Effector memory CD8-positive, alpha-beta T cell (primary cell): ENCODE results near the gene INO80B.

Experiments used
- ATAC-seq: fragments of 150-1000 bp; cut with Tn5 transposase; replicated peaks from 2 replicates; pipeline ENCODE4 v1.10.0; 2021; ENCODE audit warnings: mild to moderate bottlenecking, moderate library complexity
- DNase-seq, 3 experiments: peaks; one replicate each; pipeline ENCODE4 v3.0.0; 2021
- H3K27ac Mint-ChIP-seq, 2 donors: one replicate each; pipeline ENCODE4 v1.8.0; 2022; ENCODE audit warnings: mild to moderate bottlenecking in 2 of 2, mixed read lengths in 2 of 2, moderate library complexity in 2 of 2
- H3K27me3 Mint-ChIP-seq, 2 donors: one replicate each; pipeline ENCODE4 v1.8.0; 2022; ENCODE audit warnings: mixed read lengths in 2 of 2
- H3K36me3 Mint-ChIP-seq: one replicate; pipeline ENCODE4 v1.8.0; 2022; ENCODE audit warnings: mild to moderate bottlenecking, moderate library complexity, mixed read lengths; ENCODE audit not compliant: insufficient read depth
- H3K4me1 Mint-ChIP-seq, 2 donors: one replicate each; pipeline ENCODE4 v1.8.0; 2022; ENCODE audit warnings: low read depth in 2 of 2, mixed read lengths in 2 of 2
- H3K4me3 Mint-ChIP-seq, 2 donors: one replicate each; pipeline ENCODE4 v1.8.0; 2022; ENCODE audit warnings: mild to moderate bottlenecking in 2 of 2, mixed read lengths in 2 of 2, moderate library complexity in 2 of 2
- H3K9me3 Mint-ChIP-seq, 2 donors: one replicate each; pipeline ENCODE4 v1.8.0; 2022; ENCODE audit warnings: mixed read lengths in 2 of 2
- total RNA-seq, 9 experiments: gene quantifications; one replicate each; lab custom pipeline; 2026; lab: John Stamatoyannopoulos, UW

The INO80B gene
- 0.45 to 3.4 (median 1.5) reads per million in 9 experiments for total RNA-seq

DNA sequence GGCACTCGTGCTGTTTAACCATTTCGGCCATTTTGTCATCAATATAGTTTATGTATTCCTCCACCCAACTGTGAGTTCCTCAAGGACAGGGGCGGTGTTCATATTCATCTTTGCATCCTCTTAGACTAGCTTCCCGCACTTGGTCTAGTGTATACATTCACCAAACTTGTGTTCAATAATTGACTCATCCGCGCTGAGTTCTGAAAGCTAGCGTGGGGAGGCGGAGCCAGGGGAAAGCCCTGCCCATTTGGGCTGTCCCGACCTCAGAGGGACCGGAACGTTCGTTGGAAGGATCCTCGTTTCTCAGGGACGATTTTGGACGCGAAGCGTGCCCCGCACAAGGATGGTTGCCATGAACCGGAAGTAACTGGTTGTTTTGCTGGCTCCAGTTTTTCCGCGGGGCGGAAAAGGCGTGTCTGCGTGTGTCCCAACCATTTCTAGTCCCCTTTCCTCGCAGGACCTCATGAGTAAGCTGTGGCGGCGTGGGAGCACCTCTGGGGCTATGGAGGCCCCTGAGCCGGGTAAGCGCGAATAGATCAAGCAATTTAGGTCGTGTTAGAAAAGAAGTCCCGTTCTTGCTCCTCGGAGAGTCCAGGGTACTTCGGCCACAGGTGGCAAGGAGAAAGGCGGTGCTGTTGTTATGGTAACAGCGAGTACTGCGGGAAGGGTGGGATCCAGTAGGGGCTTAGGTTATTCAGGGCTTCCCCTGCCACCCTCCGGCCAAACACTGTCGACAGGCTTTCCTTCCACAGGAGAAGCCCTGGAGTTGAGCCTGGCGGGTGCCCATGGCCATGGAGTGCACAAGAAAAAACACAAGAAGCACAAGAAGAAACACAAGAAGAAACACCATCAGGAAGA lies at the start of gene INO80B:
TSS of gene INO80B (plus strand) at position 434 of the 858 bp plus-strand sequence. CDS start at position 464, 30 bp downstream.
- peak; percentile 97 to 99 (median 97) for DNase-seq
- Mint-ChIP-seq H3K9me3 (no peaks in the 10 kb centered on the region), H3K27me3 (no peaks in the 10 kb centered on the region), H3K4me3 (peak within 1 kb of the TSS; percentile 96 to 98), H3K36me3 (peaks cover 44% of the 10 kb centered on the region), H3K27ac (peak within 1 kb of the TSS; percentile 94 to 100), H3K4me1 (peaks cover 50 to 56% of the 10 kb centered on the region in 2 donors)
- peak; percentile 37 for ATAC-seq

GRCh38 chr2:74406035-74406434 lies 48.9 kb upstream of the INO80B start:
- Mint-ChIP-seq H3K27ac (no peak overlapping the region), H3K9me3 (no peaks in the 10 kb centered on the region), H3K4me3 (no peak overlapping the region), H3K36me3 (no peaks in the 10 kb centered on the region), H3K27me3 (peaks cover 18 to 33% of the 10 kb centered on the region in 2 donors), H3K4me1 (no peaks in the 10 kb centered on the region)
- DNase-seq (no peak), ATAC-seq (no peak)

GRCh38 chr2:74407682-74408081 lies 47.2 kb upstream of the INO80B start:
- Mint-ChIP-seq H3K27ac (no peak overlapping the region), H3K27me3 (peaks cover 10 to 49% of the 10 kb centered on the region in 2 donors), H3K9me3 (no peaks in the 10 kb centered on the region), H3K4me1 (no peaks in the 10 kb centered on the region), H3K36me3 (no peaks in the 10 kb centered on the region), H3K4me3 (no peak overlapping the region)
- ATAC-seq (no peak), DNase-seq (no peak)

GRCh38 chr2:74413001-74413698 lies 41.7 kb upstream of the INO80B start:
- Mint-ChIP-seq H3K27ac (no peak overlapping the region), H3K9me3 (no peaks in the 10 kb centered on the region), H3K36me3 (no peaks in the 10 kb centered on the region), H3K27me3 (peaks cover 18 to 62% of the 10 kb centered on the region in 2 donors), H3K4me3 (no peak overlapping the region), H3K4me1 (peaks cover 0 to 5% of the 10 kb centered on the region in 2 donors)
- ATAC-seq (no peak), DNase-seq (no peak)

DNA sequence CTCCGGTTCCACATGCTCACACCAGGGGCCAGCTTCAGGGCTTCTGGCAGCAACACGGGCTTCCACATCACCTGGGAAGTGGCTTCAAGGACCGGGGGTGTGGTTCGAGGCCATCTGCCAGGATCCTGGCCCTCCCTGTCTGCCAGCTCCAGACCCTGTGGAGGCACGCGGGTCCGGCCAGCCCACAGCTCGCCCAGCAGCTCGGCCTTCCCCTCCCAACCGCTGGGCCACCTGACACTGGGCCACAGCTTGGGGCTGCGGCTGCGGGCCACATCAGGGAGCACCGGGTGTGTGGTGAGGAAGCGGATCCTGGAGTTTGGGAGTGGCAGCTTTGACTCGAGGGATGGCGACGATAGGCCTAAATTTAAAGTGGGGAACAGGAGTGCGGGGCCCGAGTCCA lies 40.4 kb upstream of the INO80B start:
- DNase-seq (no peak), ATAC-seq (no peak)
- H3K36me3 Mint-ChIP-seq = no peaks in the 10 kb centered on the region
- H3K27me3 Mint-ChIP-seq = peaks cover 14 to 49% of the 10 kb centered on the region in 2 donors
- H3K9me3 Mint-ChIP-seq = no peaks in the 10 kb centered on the region
- H3K27ac Mint-ChIP-seq = no peak overlapping the region
- peak overlapping the region in 1 of 2 donors; percentile 60 for H3K4me3 Mint-ChIP-seq
- peaks cover 0 to 5% of the 10 kb centered on the region in 2 donors for H3K4me1 Mint-ChIP-seq

DNA sequence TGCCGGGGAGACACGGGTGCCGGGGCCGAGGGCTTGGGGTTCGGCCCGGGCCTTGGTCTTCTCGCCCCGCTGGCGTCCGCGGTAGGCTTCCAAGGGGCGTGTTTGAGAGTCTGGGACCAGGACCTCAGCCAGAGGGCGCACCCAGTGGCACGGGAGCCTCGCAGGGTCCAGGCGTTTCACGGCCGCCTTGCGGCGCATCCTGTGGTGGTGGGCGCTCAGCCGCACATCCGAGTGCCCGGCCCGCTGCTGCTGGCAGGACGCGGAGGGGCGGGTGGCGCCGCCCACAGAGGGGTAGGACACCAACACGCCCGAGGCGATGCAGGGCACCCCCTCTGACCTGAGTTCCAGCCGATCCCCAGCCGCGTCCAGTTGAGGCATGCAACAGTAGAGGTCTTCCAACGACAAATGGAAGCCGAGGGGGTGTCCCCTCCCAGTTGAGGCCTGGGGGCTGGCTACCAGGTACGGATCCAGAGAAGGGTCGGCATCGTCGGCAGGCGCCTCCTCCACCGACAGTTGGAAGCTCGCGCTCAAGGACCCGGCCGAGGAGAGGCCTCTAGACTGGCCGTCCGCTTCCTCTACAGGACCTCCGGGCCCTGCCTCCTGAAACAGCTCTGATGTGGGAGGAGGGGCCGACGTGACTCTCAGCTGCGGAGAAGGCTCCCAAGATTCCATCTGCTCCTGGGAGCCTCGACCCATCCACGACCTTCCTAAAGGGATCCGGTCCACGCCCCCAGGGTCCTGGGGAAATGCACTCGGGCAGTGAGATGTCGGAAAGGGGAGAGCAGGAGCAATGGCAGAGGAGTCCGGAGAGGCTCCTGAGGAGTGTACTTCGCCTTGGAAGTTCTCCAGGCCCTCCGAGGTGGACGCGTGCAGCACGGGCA lies 39.8 kb upstream of the INO80B start:
- Mint-ChIP-seq H3K27me3 (peaks cover 14 to 44% of the 10 kb centered on the region in 2 donors), H3K4me1 (peaks cover 0 to 5% of the 10 kb centered on the region in 2 donors), H3K27ac (no peak overlapping the region), H3K4me3 (peak overlapping the region in 1 of 2 donors; percentile 60), H3K9me3 (no peaks in the 10 kb centered on the region), H3K36me3 (no peaks in the 10 kb centered on the region)
- ATAC-seq = peak; percentile 60
- no peak for DNase-seq

- H3K36me3 Mint-ChIP-seq = no peaks in the 10 kb centered on the region
- peaks cover 12 to 40% of the 10 kb centered on the region in 2 donors for H3K27me3 Mint-ChIP-seq
- no peak for DNase-seq
- ATAC-seq = no peak
- H3K9me3 Mint-ChIP-seq = no peaks in the 10 kb centered on the region
- H3K4me1 Mint-ChIP-seq = peaks cover under 1 to 5% of the 10 kb centered on the region in 2 donors
- peak overlapping the region in 1 of 2 donors; percentile 60 for H3K4me3 Mint-ChIP-seq
- H3K27ac Mint-ChIP-seq = no peak overlapping the region
Observed at GRCh38 chr2:74415762-74416395, 39.0 kb upstream of the INO80B start.

- no peak for DNase-seq
- Mint-ChIP-seq H3K27me3 (peaks cover 10 to 31% of the 10 kb centered on the region in 2 donors), H3K9me3 (no peaks in the 10 kb centered on the region), H3K4me3 (no peak overlapping the region), H3K4me1 (peaks cover 7 to 10% of the 10 kb centered on the region in 2 donors), H3K36me3 (peaks cover 8% of the 10 kb centered on the region), H3K27ac (no peak overlapping the region)
- ATAC-seq = no peak
Observed at GRCh38 chr2:74416778-74417177, 38.1 kb upstream of the INO80B start.

- DNase-seq (no peak), ATAC-seq (no peak)
- Mint-ChIP-seq H3K4me3 (no peak overlapping the region), H3K4me1 (peaks cover 11 to 14% of the 10 kb centered on the region in 2 donors), H3K27me3 (peaks cover 10 to 27% of the 10 kb centered on the region in 2 donors), H3K9me3 (no peaks in the 10 kb centered on the region), H3K27ac (no peak overlapping the region), H3K36me3 (peaks cover 12% of the 10 kb centered on the region)
Observed at GRCh38 chr2:74417197-74417596, 37.7 kb upstream of the INO80B start.

- Mint-ChIP-seq H3K36me3 (peaks cover 18% of the 10 kb centered on the region), H3K4me3 (no peak overlapping the region), H3K4me1 (peaks cover 16 to 20% of the 10 kb centered on the region in 2 donors), H3K27ac (no peak overlapping the region), H3K9me3 (no peaks in the 10 kb centered on the region), H3K27me3 (peaks cover 10 to 22% of the 10 kb centered on the region in 2 donors)
- no peak for DNase-seq
- ATAC-seq = no peak
Observed at GRCh38 chr2:74417763-74418162, 37.1 kb upstream of the INO80B start.

GRCh38 chr2:74418312-74418711 lies 36.6 kb upstream of the INO80B start:
- ATAC-seq = no peak
- no peak for DNase-seq
- H3K9me3 Mint-ChIP-seq = no peaks in the 10 kb centered on the region
- peaks cover 21% of the 10 kb centered on the region for H3K36me3 Mint-ChIP-seq
- peaks cover 8 to 16% of the 10 kb centered on the region in 2 donors for H3K27me3 Mint-ChIP-seq
- no peak overlapping the region for H3K4me3 Mint-ChIP-seq
- H3K27ac Mint-ChIP-seq = no peak overlapping the region
- H3K4me1 Mint-ChIP-seq = peaks cover 21 to 25% of the 10 kb centered on the region in 2 donors

GRCh38 chr2:74419345-74419744 lies 35.5 kb upstream of the INO80B start:
- H3K27me3 Mint-ChIP-seq = peaks cover 0 to 6% of the 10 kb centered on the region in 2 donors
- DNase-seq = no peak

More at GRCh38 chr2:74419345-74419744, 35.5 kb upstream of the INO80B start:
- H3K4me3 Mint-ChIP-seq = no peak overlapping the region
- no peaks in the 10 kb centered on the region for H3K9me3 Mint-ChIP-seq
- H3K4me1 Mint-ChIP-seq = peaks cover 25% of the 10 kb centered on the region in 2 donors
- H3K27ac Mint-ChIP-seq = no peak overlapping the region
- peaks cover 21% of the 10 kb centered on the region for H3K36me3 Mint-ChIP-seq
- no peak for ATAC-seq
